ENCODE data around the gene STIM1. TPM values are rescaled to one million over a fixed set of nuclear protein-coding genes. Genes with fewer than 3 reads are reported as not detected.

The STIM1 gene
- total RNA-seq, 1 experiment from 2014 or later: 15.2 TPM

- no peak overlapping the region for H3K14ac ChIP-seq (ENCODE audit: insufficient read depth, low read length)
- H2BK12ac ChIP-seq (ENCODE audit: insufficient read length, low read depth, low read length): no peak overlapping the region
- no peak overlapping the region for H3K9ac ChIP-seq (ENCODE audit: extremely low read depth, insufficient read length, low read length)
- no peak overlapping the region for H2BK120ac ChIP-seq (ENCODE audit: low read depth, low read length, poor library complexity, severe bottlenecking)
- no peak overlapping the region for H4K8ac ChIP-seq (replicated peaks; ENCODE audit: insufficient read length, low read depth, low read length)
- H3K79me1 ChIP-seq (ENCODE audit: insufficient read depth, low read depth, low read length, poor library complexity, severe bottlenecking): no peaks in the 10 kb centered on the region
- H3K18ac ChIP-seq (ENCODE audit: insufficient read length, low read depth, low read length): no peak overlapping the region
- Mint-ChIP-seq H3K36me3 (ENCODE audit: insufficient read depth in 1 of 3, low read depth in 3 of 3) (no peaks in the 10 kb centered on the region), H3K27ac (no peak overlapping the region; a peak in 1 of 7 replicates), H3K4me1 (peaks cover 0 to 6% of the 10 kb centered on the region in 2 experiments; a peak in 2 of 4 replicates), H3K4me3 (no peak overlapping the region), H3K27me3 (ENCODE audit: low read depth) (no peaks in the 10 kb centered on the region), H3K9me3 (no peaks in the 10 kb centered on the region)
- no peaks in the 10 kb centered on the region for H3K79me2 ChIP-seq (ENCODE audit: insufficient read depth, low read length)
- TF ChIP-seq, protein P1, sequence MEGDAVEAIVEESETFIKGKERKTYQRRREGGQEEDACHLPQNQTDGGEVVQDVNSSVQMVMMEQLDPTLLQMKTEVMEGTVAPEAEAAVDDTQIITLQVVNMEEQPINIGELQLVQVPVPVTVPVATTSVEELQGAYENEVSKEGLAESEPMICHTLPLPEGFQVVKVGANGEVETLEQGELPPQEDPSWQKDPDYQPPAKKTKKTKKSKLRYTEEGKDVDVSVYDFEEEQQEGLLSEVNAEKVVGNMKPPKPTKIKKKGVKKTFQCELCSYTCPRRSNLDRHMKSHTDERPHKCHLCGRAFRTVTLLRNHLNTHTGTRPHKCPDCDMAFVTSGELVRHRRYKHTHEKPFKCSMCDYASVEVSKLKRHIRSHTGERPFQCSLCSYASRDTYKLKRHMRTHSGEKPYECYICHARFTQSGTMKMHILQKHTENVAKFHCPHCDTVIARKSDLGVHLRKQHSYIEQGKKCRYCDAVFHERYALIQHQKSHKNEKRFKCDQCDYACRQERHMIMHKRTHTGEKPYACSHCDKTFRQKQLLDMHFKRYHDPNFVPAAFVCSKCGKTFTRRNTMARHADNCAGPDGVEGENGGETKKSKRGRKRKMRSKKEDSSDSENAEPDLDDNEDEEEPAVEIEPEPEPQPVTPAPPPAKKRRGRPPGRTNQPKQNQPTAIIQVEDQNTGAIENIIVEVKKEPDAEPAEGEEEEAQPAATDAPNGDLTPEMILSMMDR (conservative IDR thresholded peaks at IDR 0.05): no peak
- DNase-seq: no peak
- H3K4me2 ChIP-seq (ENCODE audit: insufficient read depth, insufficient read length, low read length): no peak overlapping the region
- no peak overlapping the region for H3K4ac ChIP-seq (ENCODE audit: low read depth, low read length)
- H3K27ac ChIP-seq (ENCODE audit: insufficient read length, low read depth, low read length): no peak overlapping the region
- no peak overlapping the region for H2AK5ac ChIP-seq (ENCODE audit: insufficient read length, low read length)
- H2BK5ac ChIP-seq (ENCODE audit: insufficient read length, low read length): no peak overlapping the region
- no peak overlapping the region for H3K56ac ChIP-seq (ENCODE audit: insufficient read length, low read depth, low read length)
- no peak overlapping the region for H3T11ph ChIP-seq (ENCODE audit: low read length)
- no peak overlapping the region for H2AFZ ChIP-seq (ENCODE audit: low read length)
- H4K5ac ChIP-seq (ENCODE audit: insufficient read length, low read depth, low read length): no peak overlapping the region
- no peak overlapping the region for H3K23ac ChIP-seq (ENCODE audit: insufficient read length, low read depth, low read length)
- H3K23me2 ChIP-seq (ENCODE audit: insufficient read length, low read depth, low read length, poor library complexity, severe bottlenecking): no peaks in the 10 kb centered on the region
- no peaks in the 10 kb centered on the region for H3K9me3 ChIP-seq (ENCODE audit: control insufficient read depth, low read depth, low read length)
- no peaks in the 10 kb centered on the region for H3K27me3 ChIP-seq (ENCODE audit: insufficient read depth, low read length)
- no peak overlapping the region for H2BK20ac ChIP-seq (ENCODE audit: low read depth, low read length, poor library complexity, severe bottlenecking)
- no peaks in the 10 kb centered on the region for H3K4me1 ChIP-seq (ENCODE audit: insufficient read depth, low read length)
- no CpG with 5 or more reads among the region's 2 CpGs for WGBS (ENCODE audit: extremely low coverage, insufficient read length, low lambda C conversion rate)
- no peak overlapping the region for H4K91ac ChIP-seq (ENCODE audit: insufficient read length, low read depth, low read length)
- no peaks in the 10 kb centered on the region for H4K20me1 ChIP-seq (ENCODE audit: control insufficient read depth, insufficient read depth, insufficient read length)
- H2BK15ac ChIP-seq (ENCODE audit: low read depth, low read length): no peak overlapping the region
Observed at GRCh38 chr11:3982431-3982830, 127.0 kb downstream of the STIM1 start.

Data from H9 (cell line).